ENCODE results near the gene TOGARAM2.

Gene TOGARAM2

DNA sequence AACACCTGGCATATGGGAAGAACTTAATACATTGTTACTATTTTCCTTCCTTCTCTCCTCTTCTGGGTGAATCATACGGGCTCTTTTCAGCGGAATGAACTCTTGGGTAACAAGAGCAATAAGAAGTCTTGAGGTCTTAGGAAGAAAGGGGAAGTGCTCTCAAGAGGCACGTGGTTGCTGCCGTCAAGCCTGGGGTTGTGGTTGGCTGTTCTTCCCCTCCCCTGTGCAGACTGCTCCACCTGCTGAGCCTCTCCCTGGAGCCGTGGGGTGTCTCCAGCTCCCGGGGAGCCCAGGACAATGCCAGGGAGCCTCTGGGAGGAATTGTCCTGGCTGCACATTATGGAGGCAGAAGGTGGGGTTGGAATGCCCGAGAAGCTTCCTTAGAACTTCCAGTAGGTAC, 19.4 kb downstream of the TOGARAM2 start:
- DNase-seq, result peak; percentile 78

DNA sequence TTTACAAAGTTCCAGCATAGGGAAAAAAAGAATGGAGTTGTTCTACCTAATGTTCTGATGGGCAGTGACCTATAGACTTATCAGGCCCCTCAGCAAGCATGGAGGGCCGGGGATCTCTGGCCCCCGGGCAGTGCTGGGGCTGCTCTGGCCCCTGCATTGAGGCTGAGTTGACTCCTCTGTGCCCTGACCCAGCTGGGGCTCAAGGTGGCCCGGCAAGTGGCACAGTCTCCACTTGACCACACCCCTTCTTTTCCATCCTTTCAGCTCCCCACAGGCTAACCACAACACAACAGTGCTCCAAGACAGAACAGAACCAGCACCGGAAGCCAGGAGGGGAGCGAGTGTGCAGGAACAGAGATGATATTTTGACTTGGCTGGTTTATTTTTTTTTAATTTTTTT, 19.9 kb downstream of the TOGARAM2 start:
- DNase-seq, result no peak

GRCh38 chr2:29001806-29002205, 20.7 kb downstream of the TOGARAM2 start:
- DNase-seq, result peak; percentile 18

- no peak for DNase-seq
Observed at GRCh38 chr2:29004755-29005154, 23.7 kb downstream of the TOGARAM2 start.

GRCh38 chr2:29005331-29005730, 24.2 kb downstream of the TOGARAM2 start:
- no peak for DNase-seq

GRCh38 chr2:29006092-29006979, 25.2 kb downstream of the TOGARAM2 start:
- DNase-seq, result no peak

DNA sequence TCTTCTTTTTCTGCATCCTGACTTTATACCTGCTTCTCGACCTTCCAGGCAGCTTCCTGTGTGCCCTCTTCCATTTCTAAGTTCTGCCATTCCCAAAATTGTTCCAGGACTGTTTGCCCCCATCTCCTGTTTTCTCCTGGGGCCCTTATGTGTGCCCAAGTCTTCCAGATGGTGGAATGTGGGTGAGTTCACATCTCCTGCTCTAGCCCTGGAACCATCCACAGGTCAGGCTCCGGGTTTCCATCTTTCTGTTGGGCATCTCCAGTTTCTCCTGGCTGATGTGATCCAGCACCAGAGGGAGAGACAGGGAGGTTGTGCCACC, 25.8 kb downstream of the TOGARAM2 start:
- DNase-seq, result no peak

DNA sequence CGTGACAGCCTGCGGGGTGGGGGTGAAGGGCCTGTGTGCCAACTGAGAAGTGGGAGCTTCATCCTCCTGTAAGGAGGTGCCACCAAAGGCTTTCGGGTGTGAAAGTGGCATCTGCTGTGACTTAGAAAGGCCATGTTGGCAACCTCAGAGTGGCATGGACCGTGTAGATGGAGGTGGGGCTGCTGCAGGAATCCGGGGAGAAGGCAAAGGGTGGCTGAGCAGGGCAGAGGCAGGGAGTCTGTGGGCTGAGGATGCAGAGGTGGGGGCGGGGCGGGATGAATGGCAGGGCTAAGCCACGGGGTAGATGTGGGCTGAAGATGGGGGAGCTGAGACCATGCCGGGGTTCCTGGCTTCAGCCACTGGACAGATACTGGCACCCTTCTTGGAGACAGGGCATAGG, 28.2 kb downstream of the TOGARAM2 start:
- no peak for DNase-seq

GRCh38 chr2:29009711-29010677, 28.9 kb downstream of the TOGARAM2 start:
- DNase-seq, result no peak

GRCh38 chr2:29010946-29011345, 29.8 kb downstream of the TOGARAM2 start:
- DNase-seq, result peak; percentile 53

GRCh38 chr2:29011418-29012060, 30.4 kb downstream of the TOGARAM2 start:
- DNase-seq, result peak; percentile 84

DNA sequence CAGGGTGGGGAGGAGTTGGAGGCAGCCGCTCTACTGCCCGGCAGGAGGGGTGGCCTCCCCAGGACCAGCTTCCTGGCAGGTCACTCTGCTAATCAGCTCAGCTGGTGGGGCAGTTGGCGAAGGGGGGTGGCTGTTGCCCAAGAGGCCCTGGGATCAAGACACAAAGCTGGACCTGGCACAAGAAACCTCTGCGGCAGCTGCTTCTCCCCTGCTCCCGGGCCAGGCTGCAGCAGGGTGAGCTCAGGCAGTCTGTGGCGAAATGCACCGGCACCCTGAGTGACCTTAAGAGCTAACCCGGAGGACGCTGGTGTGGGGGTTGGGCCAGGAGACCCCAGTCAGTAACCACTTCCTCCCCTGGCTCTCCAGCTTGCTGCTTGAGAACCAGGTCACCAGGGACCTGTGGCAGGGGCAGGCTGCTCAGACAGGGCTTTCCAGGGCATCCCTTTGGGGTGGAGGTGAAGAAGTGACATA, 31.1 kb downstream of the TOGARAM2 start:
- peak; percentile 65 for DNase-seq

GRCh38 chr2:29013057-29013780, 32.1 kb downstream of the TOGARAM2 start:
- DNase-seq, result no peak

- no peak for DNase-seq
Observed at GRCh38 chr2:29014331-29014730, 33.2 kb downstream of the TOGARAM2 start.

GRCh38 chr2:29014811-29015421, 33.8 kb downstream of the TOGARAM2 start:
- peak; percentile 62 for DNase-seq

GRCh38 chr2:29015701-29016470, 34.8 kb downstream of the TOGARAM2 start:
- no peak for DNase-seq

DNA sequence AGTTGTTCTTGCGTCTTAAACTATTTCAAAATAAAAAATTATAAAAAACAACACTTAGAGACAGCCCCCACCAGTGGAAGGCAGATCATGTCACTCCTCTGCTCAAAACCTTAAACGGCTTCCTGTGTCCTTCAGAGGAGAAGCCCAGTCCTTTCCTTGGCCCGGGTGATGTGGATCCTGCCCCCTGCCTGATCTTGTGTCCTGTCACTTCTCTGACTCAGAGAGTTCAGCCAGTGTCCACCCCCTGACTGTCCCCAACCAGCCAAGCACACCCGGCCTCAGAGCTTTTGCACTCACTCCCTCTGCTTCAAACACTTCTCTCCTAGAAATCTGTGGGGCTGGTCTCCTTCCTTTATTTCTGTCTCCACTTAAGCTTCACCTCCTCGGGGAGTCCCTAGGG, 35.4 kb downstream of the TOGARAM2 start:
- DNase-seq, result no peak

DNA sequence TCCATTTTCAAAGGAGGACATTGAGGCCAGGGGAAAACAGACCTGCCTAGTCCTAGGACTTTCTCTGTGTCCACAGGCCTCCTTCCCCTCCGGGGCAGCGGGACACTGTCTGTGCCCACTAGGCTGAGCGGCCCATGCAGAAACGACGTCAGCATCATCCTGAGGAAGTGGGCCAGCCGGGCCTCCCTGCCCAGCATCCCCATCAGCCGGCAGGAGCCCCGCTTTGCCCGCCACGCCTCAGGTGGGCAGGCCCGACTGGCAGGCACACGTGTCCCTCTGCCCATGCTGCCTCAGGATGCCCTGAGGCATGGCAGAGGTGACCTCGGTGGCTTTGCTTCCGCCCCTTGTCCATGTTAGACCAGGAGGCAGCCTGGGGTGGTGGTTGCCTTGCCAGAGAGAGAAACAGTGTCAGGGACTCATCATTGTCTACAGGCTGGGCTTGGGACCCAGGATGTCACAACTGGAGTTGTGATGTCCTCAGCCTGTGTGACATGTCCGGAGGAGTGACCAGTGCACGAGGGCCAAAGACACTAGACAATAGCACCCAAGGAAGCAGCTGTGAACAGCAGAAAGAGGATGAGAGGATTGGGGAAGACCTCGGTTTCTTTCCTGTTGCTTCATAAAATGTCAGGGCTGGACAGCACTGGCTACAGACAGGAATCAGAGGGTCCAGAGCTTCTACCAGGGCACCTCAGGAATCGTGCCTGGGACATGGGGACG, 36.8 kb downstream of the TOGARAM2 start:
- no peak for DNase-seq

- DNase-seq, result no peak
Observed at GRCh38 chr2:29021886-29022285, 40.8 kb downstream of the TOGARAM2 start.

GRCh38 chr2:29022679-29023078, 41.6 kb downstream of the TOGARAM2 start:
- no peak for DNase-seq

GRCh38 chr2:29023188-29023587, 42.1 kb downstream of the TOGARAM2 start:
- DNase-seq, result no peak
